WTC11 (cell line): ENCODE measurements around the gene DAG1.

Experiments used
- ELF4 ChIP-seq: sonication (generic); formaldehyde crosslinking; IDR thresholded peaks from 2 replicates; pipeline ENCODE4 v1.8.1; 2022; ENCODE audit warnings: low read depth, mild to moderate bottlenecking, moderate library complexity, missing genetic modification reagents
- JUN ChIP-seq: sonication (generic); formaldehyde crosslinking; IDR thresholded peaks from 2 replicates; pipeline ENCODE4 v1.8.0; 2023; ENCODE audit warnings: mild to moderate bottlenecking, missing genetic modification reagents
- TCF7 ChIP-seq: sonication (generic); formaldehyde crosslinking; IDR thresholded peaks from 2 replicates; pipeline ENCODE4 v1.8.0; 2022; ENCODE audit warnings: mild to moderate bottlenecking, low read depth, missing genetic modification reagents, moderate library complexity
- TP53 ChIP-seq: sonication (generic); formaldehyde crosslinking; IDR thresholded peaks from 2 replicates; pipeline ENCODE4 v1.8.1; 2023; ENCODE audit warnings: mild to moderate bottlenecking, missing genetic modification reagents
- TF ChIP-seq, protein P1 (sequence below): fragments of 200-600 bp; IDR thresholded peaks from 2 replicates; pipeline ENCODE4 v1.8.0; 2022; ENCODE audit warnings: antibody characterized with exemption
- TF ChIP-seq, protein P2 (sequence below): sonication (generic); formaldehyde crosslinking; IDR thresholded peaks from 2 replicates; pipeline ENCODE4 v1.8.1; 2023; ENCODE audit warnings: mild to moderate bottlenecking, missing genetic modification reagents
- TF ChIP-seq, protein P3 (sequence below): sonication (generic); formaldehyde crosslinking; conservative IDR thresholded peaks from 2 replicates; pipeline ENCODE4 v1.8.1; 2022; ENCODE audit warnings: mild to moderate bottlenecking, missing genetic modification reagents

DNA sequence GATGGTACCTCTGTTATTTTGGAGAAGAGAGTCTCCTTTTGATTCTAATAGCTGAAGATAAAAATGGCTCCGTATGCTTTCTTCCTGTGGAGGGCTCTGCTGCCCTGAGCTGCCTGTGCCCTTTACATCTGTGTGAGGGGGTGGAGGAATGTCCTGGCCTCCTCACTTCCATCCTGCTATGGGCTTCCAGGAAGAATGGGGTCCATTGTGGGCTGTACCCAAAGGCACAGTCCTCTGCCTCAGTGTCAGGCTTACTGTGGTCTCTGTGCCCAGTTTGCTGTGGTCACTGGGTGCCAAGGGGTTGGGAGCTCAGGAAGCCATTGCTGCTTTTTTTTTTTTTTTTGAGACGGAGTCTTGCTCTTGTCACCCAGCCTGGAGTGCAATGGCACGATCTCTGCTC lies 14.4 kb downstream of the DAG1 start:
- TF ChIP-seq JUN (CRISPR knock-in tag) (no peak), TP53 (CRISPR knock-in tag) (no peak), TCF7 (no peak), ELF4 (no peak)
- TF ChIP-seq, protein P1, sequence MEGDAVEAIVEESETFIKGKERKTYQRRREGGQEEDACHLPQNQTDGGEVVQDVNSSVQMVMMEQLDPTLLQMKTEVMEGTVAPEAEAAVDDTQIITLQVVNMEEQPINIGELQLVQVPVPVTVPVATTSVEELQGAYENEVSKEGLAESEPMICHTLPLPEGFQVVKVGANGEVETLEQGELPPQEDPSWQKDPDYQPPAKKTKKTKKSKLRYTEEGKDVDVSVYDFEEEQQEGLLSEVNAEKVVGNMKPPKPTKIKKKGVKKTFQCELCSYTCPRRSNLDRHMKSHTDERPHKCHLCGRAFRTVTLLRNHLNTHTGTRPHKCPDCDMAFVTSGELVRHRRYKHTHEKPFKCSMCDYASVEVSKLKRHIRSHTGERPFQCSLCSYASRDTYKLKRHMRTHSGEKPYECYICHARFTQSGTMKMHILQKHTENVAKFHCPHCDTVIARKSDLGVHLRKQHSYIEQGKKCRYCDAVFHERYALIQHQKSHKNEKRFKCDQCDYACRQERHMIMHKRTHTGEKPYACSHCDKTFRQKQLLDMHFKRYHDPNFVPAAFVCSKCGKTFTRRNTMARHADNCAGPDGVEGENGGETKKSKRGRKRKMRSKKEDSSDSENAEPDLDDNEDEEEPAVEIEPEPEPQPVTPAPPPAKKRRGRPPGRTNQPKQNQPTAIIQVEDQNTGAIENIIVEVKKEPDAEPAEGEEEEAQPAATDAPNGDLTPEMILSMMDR, result no peak
- TF ChIP-seq, protein P2, sequence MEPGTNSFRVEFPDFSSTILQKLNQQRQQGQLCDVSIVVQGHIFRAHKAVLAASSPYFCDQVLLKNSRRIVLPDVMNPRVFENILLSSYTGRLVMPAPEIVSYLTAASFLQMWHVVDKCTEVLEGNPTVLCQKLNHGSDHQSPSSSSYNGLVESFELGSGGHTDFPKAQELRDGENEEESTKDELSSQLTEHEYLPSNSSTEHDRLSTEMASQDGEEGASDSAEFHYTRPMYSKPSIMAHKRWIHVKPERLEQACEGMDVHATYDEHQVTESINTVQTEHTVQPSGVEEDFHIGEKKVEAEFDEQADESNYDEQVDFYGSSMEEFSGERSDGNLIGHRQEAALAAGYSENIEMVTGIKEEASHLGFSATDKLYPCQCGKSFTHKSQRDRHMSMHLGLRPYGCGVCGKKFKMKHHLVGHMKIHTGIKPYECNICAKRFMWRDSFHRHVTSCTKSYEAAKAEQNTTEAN (CRISPR knock-in tag), result no peak
- TF ChIP-seq, protein P3, sequence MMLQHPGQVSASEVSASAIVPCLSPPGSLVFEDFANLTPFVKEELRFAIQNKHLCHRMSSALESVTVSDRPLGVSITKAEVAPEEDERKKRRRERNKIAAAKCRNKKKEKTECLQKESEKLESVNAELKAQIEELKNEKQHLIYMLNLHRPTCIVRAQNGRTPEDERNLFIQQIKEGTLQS (CRISPR knock-in tag), result no peak
